Right renal cortex interstitium (tissue), 3 donors: ENCODE data around the gene NXPE1. TPM values are rescaled to one million over a fixed set of nuclear protein-coding genes. Genes with fewer than 3 reads are reported as not detected.
"Not testable (repeated sequence)": the region's sequence is repeated elsewhere in the genome, so short reads cannot be mapped to it uniquely, and the experiment has no call there.

Experiments
- DNase-seq, 3 donors: peaks; one replicate each; pipeline ENCODE4 v3.0.0-alpha.2; 2013; ENCODE audit warnings: low read depth in 3 of 3, low spot score in 2 of 3
- polyA plus RNA-seq, 3 donors: library from polyadenylated mRNA; unstranded; fragments of 120-200 nt; gene quantifications; one replicate each; pipeline ENCODE4 v1.2.1, GENCODE V29; 2013; ENCODE audit not compliant: insufficient read length in 3 of 3

NXPE1 gene
- polyA plus RNA-seq, result under 1 TPM in 1 of 3 donors, not detected in 2; 0.06 TPM

- DNase-seq, result no peak
Measured at GRCh38 chr11:114559425-114560310, at the start of gene NXPE1. Gene NXPE1, minus strand, starts transcription at chr11:114559881. Its CDS starts 8,680 bp downstream, at chr11:114551201.

GRCh38 chr11:114609429-114609828, 49.7 kb upstream of the NXPE1 start:
- no peak for DNase-seq

- DNase-seq, result not testable (repeated sequence)
Measured at GRCh38 chr11:114608605-114609004, 48.9 kb upstream of the NXPE1 start.

DNA sequence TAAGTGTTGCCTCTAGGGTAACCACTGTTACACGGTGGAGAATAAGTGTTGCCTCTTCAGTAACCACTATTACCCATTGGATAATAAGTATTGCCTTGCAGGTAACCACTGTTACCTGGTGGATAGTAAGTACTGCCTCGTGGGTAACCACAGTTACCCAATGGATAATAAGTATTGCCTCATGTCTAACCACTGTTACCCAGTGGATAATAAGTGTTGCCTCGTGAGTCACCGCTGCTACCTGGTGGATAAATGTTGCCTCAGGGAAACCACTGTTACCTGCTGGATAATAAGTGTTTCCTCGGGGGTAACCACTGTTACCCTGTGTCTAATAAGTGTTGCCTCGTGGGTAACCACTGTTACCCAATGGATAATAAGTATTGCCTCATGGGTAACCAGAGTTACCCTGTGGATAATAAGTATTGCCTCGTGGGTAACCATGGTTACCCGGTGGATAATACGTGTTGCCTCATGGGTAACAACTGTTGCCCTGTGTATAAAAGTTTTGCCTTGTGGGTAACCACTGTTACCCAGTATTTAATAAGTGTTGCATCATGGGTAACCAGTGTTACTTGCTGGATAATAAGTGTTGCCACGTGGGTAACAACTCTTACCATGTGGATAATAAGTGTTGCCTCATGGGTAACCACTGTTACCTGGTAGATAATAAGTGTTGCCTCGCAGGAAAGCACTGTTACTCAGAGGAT, 48.2 kb upstream of the NXPE1 start:
- DNase-seq, result no peak

GRCh38 chr11:114606802-114607075, 47.1 kb upstream of the NXPE1 start:
- DNase-seq, result not testable (repeated sequence)

- DNase-seq, result no peak
Measured at GRCh38 chr11:114606003-114606801, 46.5 kb upstream of the NXPE1 start.

GRCh38 chr11:114605370-114605769, 45.7 kb upstream of the NXPE1 start:
- DNase-seq, result no peak

DNA sequence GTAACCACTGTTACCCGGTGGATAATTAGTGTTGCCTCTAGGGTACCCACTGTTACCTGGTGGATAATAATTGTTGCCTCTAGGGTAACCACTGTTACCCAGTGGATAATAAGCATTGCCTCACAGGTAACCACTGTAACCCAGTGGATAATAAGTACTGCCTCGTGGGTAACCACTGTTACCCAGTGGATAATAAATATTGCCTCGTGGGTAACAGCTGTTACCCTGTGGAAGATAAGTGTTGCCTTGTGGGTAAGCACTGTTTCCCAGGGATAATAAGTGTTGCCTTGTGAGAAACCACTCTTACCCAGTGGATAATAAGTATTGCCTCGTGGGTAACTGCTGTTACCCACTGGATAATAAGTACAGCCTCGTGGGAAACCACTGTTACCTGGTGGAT, 45.2 kb upstream of the NXPE1 start:
- DNase-seq, result no peak

GRCh38 chr11:114604179-114604813, 44.6 kb upstream of the NXPE1 start:
- no peak for DNase-seq

DNA sequence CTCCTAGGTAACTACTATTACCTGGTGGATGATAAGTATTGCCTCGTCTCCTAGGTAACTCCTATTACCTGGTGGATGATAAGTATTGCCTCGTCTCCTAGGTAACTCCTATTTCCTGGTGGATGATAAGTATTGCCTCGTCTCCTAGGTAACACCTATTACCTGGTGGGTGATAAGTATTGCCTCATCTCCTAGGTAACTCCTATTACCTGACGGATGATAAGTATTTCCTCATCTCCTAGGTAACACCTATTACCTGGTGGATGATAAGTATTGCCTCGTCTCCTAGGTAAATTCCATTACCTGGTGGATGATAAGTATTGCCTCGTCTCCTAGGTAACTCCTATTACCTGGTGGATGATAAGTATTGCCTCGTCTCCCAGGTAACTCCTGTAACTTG, 43.5 kb upstream of the NXPE1 start:
- not testable (repeated sequence) for DNase-seq

DNA sequence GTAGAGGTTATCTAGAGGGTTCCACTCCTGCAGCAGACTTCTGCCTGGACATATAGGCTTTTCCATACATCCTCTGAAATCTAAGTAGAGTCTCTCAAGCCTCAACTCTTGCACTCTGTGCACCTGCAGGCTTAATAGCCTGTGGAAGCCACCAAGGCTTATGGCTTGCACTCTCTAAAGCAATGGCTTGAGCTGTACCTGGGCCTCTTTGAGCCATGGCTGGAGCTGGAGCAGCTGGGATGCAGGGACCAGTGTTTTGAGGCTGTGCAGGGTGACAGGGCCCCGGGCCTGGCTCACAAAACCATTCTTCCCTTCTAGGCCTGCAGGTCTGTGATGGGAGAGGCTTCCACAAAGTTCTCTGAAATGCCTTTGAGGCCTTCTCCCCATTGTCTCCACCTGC, 38.8 kb upstream of the NXPE1 start:
- DNase-seq, result no peak

GRCh38 chr11:114596175-114596919, 36.7 kb upstream of the NXPE1 start:
- no peak for DNase-seq

DNA sequence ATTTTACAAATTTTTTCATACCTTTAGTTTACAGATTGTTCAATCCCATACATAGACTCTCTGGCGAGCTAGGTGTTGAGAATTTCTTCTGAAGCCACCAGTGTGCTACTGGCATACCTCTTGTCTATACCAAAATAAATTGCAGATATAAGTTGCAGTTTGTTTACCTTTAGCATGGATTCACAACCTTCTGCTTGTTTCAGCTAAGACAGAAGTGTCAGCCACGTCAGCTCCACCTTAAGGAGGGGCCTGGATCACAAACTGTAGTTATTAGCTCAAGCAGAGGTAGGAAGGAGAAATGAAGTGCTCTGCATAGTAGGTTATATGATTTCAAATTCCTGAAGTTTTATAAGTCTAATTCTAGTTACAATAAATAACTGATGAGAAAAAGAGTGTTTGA, 35.9 kb upstream of the NXPE1 start, which contains the start of gene NXPE4:
Gene NXPE4, minus strand, starts transcription at position 216 of the 400 bp plus-strand sequence. CDS start 1,027 bp downstream, outside the sequence.
- no peak for DNase-seq

GRCh38 chr11:114594703-114595102, 35.0 kb upstream of the NXPE1 start:
- no peak for DNase-seq

DNA sequence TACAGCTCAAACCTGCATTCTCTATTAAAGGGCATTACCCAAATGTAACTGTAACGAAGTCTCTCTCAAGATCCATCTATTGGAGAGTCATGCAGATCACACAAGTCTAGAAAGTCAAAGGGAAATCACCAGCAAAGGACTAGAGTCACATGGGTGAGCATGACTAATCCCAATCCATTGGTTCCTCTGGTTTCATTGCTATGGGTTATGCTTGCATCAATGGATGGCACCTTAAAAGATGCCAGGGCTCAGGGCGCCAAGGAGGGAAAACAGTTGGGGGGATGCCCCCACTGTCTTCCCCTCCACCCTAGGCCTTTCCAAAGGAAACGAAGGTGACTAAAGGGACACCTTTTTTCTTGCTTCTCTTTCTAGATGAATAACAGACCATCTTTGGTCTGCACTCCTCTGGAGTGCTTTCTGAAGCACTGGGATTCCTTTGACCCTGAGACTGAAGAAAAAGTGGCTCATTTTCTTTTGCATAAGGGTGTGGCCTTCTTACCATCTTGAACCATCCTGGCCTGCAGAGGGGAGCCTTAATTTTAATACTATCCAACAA, 27.8 kb upstream of the NXPE1 start:
- no peak for DNase-seq

DNA sequence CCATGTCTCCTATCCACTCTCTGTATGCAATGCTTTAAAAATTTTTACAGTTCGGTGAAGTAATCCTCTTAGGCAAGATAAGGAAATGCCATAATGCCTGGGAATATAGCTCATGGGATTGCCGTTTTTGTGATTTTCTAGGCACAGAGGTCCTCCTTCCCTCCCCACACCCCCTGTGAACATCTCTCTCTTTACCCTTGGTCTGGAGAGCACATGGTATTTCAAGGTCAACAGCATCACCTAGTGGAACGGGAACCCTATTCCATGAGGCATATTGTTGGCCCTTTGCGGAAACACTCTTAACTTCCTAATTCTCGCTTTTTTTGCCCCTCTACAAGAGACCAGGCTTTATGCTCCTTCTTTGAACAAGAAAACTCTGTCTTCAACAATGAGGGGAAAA, 27.1 kb upstream of the NXPE1 start:
- DNase-seq, result no peak

DNA sequence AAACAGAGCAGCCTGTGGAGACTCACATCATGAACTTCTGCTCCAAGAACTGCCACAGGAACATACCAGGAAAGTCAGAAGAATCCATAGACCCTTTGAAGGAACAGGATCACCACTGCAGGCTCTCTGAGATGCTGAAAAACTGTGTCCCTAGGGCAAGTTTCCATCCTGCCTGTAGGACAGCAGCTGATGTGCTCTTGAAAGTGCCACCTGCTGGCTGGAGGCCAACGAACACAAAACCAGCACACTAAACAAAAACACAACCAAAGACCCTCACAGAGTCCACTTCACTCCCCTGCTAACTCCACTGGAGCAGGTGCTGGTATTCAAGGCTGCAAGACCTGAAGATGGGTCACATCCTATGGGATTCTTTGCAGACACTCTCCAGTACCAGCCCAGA, 12.0 kb upstream of the NXPE1 start:
- DNase-seq, result no peak

DNA sequence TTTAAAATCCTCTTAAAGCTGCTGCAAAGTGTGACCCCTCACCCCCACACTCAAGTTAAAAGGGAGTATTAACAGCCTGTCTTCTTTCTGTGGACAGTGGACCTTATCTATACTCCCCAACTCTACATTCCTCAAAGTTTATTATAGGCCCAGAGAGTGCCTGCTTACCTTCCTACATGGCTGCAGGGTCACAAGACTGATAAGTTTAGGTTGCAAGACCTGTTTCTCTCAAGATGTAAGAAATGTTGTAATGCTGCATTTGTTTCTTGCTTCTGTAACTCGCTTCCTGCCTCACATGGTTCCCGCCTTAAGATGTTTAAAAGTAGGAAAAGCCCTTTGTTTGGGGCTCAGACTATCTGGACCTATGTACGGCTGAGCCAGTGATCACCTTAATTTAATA, 10.1 kb upstream of the NXPE1 start:
- DNase-seq, result no peak

DNA sequence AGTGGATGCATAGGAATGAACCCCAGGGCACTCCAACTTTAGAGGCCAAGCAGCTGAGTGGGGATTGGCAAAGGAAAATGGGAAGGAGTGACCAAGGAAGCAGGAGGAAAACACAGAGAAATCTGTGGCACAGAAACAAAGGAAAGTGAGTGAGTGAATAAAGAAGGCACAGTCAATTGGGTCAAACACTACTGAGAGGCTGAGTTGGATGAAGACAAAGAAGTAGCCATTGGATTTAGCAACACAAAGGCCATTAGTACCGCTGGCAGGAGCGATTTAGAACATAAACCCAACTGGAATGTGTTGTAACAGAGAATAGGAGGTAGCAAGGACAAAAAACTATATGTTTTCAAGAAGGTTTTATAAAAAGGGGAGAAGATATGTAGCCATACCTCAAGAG, 6.6 kb upstream of the NXPE1 start:
- DNase-seq, result no peak

- no peak for DNase-seq
Measured at GRCh38 chr11:114564831-114565230, 5.2 kb upstream of the NXPE1 start.
